ENCODE measurements around the gene CD163.
"Not testable (repeated sequence)": the region's sequence is repeated elsewhere in the genome, so short reads cannot be mapped to it uniquely, and the experiment has no call there.

The CD163 gene

GRCh38 chr12:7439579-7440505 lies 63.7 kb downstream of the CD163 start:
- no peak for DNase-seq (ENCODE audit: low read depth)
- H3K4me3 ChIP-seq (ENCODE audit: low read depth, low read length): no peak overlapping the region
- TF ChIP-seq CTCF (IDR thresholded peaks at IDR 0.05; ENCODE audit: low read depth, low read length, missing control alignments): no peak

GRCh38 chr12:7438291-7438995 lies 65.1 kb downstream of the CD163 start:
- not testable (repeated sequence) for DNase-seq (ENCODE audit: low read depth)

GRCh38 chr12:7437494-7437893 lies 66.1 kb downstream of the CD163 start:
- not testable (repeated sequence) for DNase-seq (ENCODE audit: low read depth); H3K4me3 ChIP-seq (ENCODE audit: low read depth, low read length)

More at GRCh38 chr12:7438291-7438995, 65.1 kb downstream of the CD163 start:
- H3K4me3 ChIP-seq (ENCODE audit: low read depth, low read length): not testable (repeated sequence)

- H3K4me3 ChIP-seq (ENCODE audit: low read depth, low read length): no peak overlapping the region
- no peak for DNase-seq (ENCODE audit: low read depth)
- no peak for TF ChIP-seq CTCF (IDR thresholded peaks at IDR 0.05; ENCODE audit: low read depth, low read length, missing control alignments)
Measured at GRCh38 chr12:7434670-7435069, 68.9 kb downstream of the CD163 start.

- TF ChIP-seq CTCF (IDR thresholded peaks at IDR 0.05; ENCODE audit: low read depth, low read length, missing control alignments): no peak
- no peak overlapping the region for H3K4me3 ChIP-seq (ENCODE audit: low read depth, low read length)
- no peak for DNase-seq (ENCODE audit: low read depth)
Measured at GRCh38 chr12:7433276-7433822, 70.2 kb downstream of the CD163 start.

- DNase-seq (ENCODE audit: low read depth): no peak
- no peak overlapping the region for H3K4me3 ChIP-seq (ENCODE audit: low read depth, low read length)
- no peak for TF ChIP-seq CTCF (IDR thresholded peaks at IDR 0.05; ENCODE audit: low read depth, low read length, missing control alignments)
Measured at GRCh38 chr12:7431993-7432685, 71.4 kb downstream of the CD163 start.
